ENCODE results near the gene EIF4G1.

- TF ChIP-seq REST (IDR thresholded peaks at IDR 0.05; ENCODE audit: insufficient read depth in 1 of 2, low read depth in 2 of 2, low read length in 1 of 2) (no peak), POLR2AphosphoS5 (IDR thresholded peaks at IDR 0.05; ENCODE audit: low read depth, low read length) (no peak), SIN3A (IDR thresholded peaks at IDR 0.05; ENCODE audit: borderline replicate concordance, insufficient read depth, low read depth, low read length) (no peak)
- TF ChIP-seq, protein P1, sequence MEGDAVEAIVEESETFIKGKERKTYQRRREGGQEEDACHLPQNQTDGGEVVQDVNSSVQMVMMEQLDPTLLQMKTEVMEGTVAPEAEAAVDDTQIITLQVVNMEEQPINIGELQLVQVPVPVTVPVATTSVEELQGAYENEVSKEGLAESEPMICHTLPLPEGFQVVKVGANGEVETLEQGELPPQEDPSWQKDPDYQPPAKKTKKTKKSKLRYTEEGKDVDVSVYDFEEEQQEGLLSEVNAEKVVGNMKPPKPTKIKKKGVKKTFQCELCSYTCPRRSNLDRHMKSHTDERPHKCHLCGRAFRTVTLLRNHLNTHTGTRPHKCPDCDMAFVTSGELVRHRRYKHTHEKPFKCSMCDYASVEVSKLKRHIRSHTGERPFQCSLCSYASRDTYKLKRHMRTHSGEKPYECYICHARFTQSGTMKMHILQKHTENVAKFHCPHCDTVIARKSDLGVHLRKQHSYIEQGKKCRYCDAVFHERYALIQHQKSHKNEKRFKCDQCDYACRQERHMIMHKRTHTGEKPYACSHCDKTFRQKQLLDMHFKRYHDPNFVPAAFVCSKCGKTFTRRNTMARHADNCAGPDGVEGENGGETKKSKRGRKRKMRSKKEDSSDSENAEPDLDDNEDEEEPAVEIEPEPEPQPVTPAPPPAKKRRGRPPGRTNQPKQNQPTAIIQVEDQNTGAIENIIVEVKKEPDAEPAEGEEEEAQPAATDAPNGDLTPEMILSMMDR (IDR thresholded peaks at IDR 0.05) = no peak
Measured at GRCh38 chr3:184377374-184377773, 63.0 kb downstream of the EIF4G1 start.
